Neuron (in vitro differentiated cells): ENCODE results near the gene DGCR6L.
A peak's percentile ranks its signal among the peaks of the same experiment; 100 is the strongest.
"Not testable (repeated sequence)": the region's sequence is repeated elsewhere in the genome, so short reads cannot be mapped to it uniquely, and the experiment has no call there.

Experiments
- H2AFZ ChIP-seq: one replicate; pipeline ENCODE4 v1.6.1; 2013; ENCODE audit warnings: low read depth, mild to moderate bottlenecking, inconsistent platforms, low read length, moderate library complexity
- H3K27me3 ChIP-seq: one replicate; pipeline ENCODE4 v1.6.1; 2013; ENCODE audit warnings: low read length; ENCODE audit not compliant: insufficient read depth
- H3K36me3 ChIP-seq: one replicate; pipeline ENCODE4 v1.6.1; 2013; ENCODE audit warnings: low read length; ENCODE audit not compliant: insufficient read depth
- H3K4me1 ChIP-seq: one replicate; pipeline ENCODE4 v1.6.1; 2013; ENCODE audit warnings: low read length; ENCODE audit not compliant: insufficient read depth
- H3K4me3 ChIP-seq: 2 replicates; pipeline ENCODE4 v1.5.1; 2013; ENCODE audit warnings: mild to moderate bottlenecking, low read length, moderate library complexity
- H3K9me3 ChIP-seq: one replicate; pipeline ENCODE4 v1.6.1; 2013; ENCODE audit warnings: low read length

DGCR6L gene

DNA sequence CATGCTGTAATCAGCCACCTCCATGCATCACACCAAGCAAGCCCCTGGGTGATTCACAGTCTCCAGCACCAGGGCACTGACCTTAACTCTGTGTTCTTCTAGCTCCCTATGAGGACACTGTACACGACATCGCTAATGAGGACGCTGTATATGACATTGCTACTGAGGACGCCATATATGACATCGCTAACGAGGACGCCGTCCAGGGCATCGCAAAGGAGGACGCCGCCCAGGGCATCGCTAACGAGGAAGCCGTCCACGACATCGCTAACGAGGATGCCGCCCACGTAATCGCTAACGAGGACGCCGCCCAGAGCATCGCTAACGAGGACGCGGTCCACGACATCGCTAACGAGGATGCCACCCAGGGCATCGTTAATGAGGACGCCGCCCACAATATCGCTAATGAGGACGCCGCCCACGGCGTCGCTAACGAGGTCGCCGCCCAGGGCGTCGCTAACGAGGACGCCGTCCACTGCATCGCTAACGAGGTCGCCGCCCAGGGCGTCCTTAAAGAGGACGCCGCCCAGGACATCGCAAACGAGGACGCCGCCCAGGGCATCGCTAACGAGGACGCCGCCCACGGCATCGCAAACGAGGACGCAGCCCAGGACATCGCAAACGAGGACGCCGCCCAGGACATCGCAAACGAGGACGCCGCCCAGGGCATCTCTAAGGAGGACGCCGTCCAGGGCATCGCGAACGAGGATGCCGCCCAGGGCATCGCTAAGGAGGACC lies 34.5 kb upstream of the DGCR6L start:
- no peaks in the 10 kb centered on the region for H3K9me3 ChIP-seq
- H2AFZ ChIP-seq = no peak overlapping the region
- H3K4me1 ChIP-seq = no peaks in the 10 kb centered on the region
- H3K27me3 ChIP-seq = no peaks in the 10 kb centered on the region
- H3K4me3 ChIP-seq = no peak overlapping the region
- H3K36me3 ChIP-seq = no peaks in the 10 kb centered on the region

GRCh38 chr22:20352536-20352935 lies 32.7 kb upstream of the DGCR6L start:
- not testable (repeated sequence) for H3K4me1 ChIP-seq, H2AFZ ChIP-seq, H3K36me3 ChIP-seq, H3K4me3 ChIP-seq, H3K27me3 ChIP-seq, H3K9me3 ChIP-seq

- not testable (repeated sequence) for H3K9me3 ChIP-seq, H3K4me3 ChIP-seq, H3K27me3 ChIP-seq, H3K4me1 ChIP-seq, H3K36me3 ChIP-seq, H2AFZ ChIP-seq
Observed at GRCh38 chr22:20346553-20346952, 26.7 kb upstream of the DGCR6L start.

- not testable (repeated sequence) for H3K36me3 ChIP-seq, H3K4me3 ChIP-seq, H3K27me3 ChIP-seq, H2AFZ ChIP-seq, H3K9me3 ChIP-seq, H3K4me1 ChIP-seq
Observed at GRCh38 chr22:20338291-20338690, 18.4 kb upstream of the DGCR6L start.

GRCh38 chr22:20337807-20338206 lies 17.9 kb upstream of the DGCR6L start:
- not testable (repeated sequence) for H2AFZ ChIP-seq, H3K27me3 ChIP-seq, H3K4me3 ChIP-seq, H3K4me1 ChIP-seq, H3K36me3 ChIP-seq, H3K9me3 ChIP-seq

DNA sequence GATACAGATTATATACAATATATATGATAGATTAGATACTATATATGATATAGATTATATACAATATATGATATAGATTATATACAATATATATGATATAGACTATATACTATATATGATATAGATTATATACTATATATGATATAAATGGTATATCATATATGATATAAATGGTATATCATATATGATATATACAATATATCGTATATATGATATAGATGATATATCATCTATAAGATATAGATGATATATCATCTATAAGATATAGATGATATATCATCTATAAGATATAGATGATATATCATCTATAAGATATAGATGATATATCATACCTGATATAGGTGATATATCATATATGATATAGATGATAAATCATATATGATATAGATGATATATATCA lies 16.7 kb upstream of the DGCR6L start:
- H2AFZ ChIP-seq, H3K9me3 ChIP-seq, H3K27me3 ChIP-seq: not testable (repeated sequence)

DNA sequence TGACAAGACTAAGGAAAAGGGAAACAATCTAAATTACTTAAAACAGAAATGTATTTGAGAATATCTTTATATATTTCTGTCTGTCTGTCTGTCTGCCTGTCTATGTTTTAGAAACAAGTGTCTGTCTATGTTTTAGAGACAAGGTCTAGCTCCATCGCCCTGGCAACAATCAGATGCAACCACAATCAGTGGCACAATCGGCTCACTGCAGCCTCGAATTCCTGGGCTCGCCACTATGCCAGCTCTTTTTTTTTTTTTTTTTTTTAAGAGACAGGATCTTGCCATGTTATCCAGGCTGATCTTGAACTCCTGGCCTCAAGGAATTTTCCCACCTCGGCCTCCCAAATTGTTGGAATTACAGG lies 8.7 kb upstream of the DGCR6L start:
- not testable (repeated sequence) for H3K36me3 ChIP-seq, H3K27me3 ChIP-seq, H3K9me3 ChIP-seq, H3K4me3 ChIP-seq, H2AFZ ChIP-seq, H3K4me1 ChIP-seq

More for the DNA sequence above, 16.7 kb upstream of the DGCR6L start:
- H3K36me3 ChIP-seq, H3K4me3 ChIP-seq, H3K4me1 ChIP-seq: not testable (repeated sequence)

DNA sequence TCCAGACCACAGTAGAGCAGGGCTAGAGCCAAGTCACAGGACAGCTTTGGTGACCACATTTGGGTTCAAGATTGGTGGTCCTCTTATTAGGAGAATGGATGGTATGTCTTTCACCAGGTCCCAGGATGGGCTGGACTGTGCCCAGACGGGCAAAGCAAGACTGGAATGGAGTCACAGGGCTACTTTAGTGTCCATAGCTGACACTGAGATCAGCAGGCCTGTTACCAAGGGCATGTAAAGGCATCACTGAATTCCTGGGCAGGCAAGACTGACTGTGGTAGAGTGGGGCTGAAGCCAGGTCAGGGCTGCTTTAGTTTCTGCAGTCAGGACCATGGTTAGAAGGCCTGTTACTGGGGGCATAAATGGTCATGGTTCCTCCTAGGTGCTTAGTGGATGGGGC lies 6.1 kb upstream of the DGCR6L start:
- not testable (repeated sequence) for H3K27me3 ChIP-seq, H3K9me3 ChIP-seq, H2AFZ ChIP-seq, H3K36me3 ChIP-seq, H3K4me3 ChIP-seq
- peaks cover 14% of the 10 kb centered on the region for H3K4me1 ChIP-seq

- no peak overlapping the region for H3K4me3 ChIP-seq
- no peaks in the 10 kb centered on the region for H3K36me3 ChIP-seq
- H2AFZ ChIP-seq = no peak overlapping the region
- no peaks in the 10 kb centered on the region for H3K9me3 ChIP-seq
- peaks cover 18% of the 10 kb centered on the region for H3K4me1 ChIP-seq
- H3K27me3 ChIP-seq = no peaks in the 10 kb centered on the region
Observed at GRCh38 chr22:20324139-20324516, 4.3 kb upstream of the DGCR6L start.

GRCh38 chr22:20321552-20322211 lies 1.8 kb upstream of the DGCR6L start:
- H3K36me3 ChIP-seq, H3K9me3 ChIP-seq, H3K27me3 ChIP-seq, H2AFZ ChIP-seq, H3K4me3 ChIP-seq: not testable (repeated sequence)
- H3K4me1 ChIP-seq = peaks cover 32% of the 10 kb centered on the region

DNA sequence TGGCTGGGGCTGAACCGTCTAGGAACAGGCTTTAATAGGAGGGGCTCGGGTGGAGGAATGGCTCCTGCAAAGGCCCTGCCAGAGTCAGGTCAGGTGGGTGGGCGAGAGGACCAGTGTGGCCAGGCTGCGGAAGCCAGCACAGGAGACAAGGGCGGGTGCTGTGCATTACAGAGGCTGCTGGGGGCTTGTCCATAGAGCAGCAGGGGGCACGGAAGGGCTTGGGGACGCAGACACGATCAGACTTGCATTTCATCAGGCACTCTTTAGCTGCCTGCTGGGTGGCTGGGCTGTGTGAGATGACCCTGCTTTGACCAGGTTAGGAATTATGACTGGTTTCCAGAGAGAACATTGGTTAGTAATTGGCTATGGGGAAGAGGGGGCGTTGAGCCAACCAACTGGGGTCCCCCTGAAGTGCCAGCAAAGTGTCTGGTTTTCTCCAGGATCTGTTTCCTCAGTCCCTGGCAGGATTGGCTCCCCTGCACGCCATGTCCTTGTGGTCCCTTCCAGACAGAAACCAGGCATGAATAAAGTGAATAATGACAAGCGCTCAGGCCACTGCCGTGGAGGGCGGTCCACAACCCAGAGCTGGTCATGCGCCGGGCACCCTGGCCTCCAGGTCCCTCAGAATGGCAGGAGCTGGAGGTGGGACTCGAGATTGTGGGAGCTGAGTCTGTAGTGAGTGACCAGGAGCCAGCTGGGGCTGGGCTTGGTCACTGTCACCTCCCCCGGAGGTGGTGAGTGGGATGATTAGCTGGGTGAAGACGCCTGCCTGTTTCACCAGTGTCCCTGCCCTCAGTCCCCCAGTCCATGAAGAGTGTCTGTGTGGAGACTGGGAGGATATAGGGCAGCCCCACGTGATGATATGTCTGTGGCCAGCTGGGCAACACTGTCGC lies 1.0 kb upstream of the DGCR6L start:
- Histone ChIP-seq H2AFZ (peak overlapping the region; percentile 91), H3K4me1 (peaks cover 32% of the 10 kb centered on the region), H3K4me3 (peak overlapping the region; percentile 97)
- H3K9me3 ChIP-seq, H3K27me3 ChIP-seq, H3K36me3 ChIP-seq: not testable (repeated sequence)

DNA sequence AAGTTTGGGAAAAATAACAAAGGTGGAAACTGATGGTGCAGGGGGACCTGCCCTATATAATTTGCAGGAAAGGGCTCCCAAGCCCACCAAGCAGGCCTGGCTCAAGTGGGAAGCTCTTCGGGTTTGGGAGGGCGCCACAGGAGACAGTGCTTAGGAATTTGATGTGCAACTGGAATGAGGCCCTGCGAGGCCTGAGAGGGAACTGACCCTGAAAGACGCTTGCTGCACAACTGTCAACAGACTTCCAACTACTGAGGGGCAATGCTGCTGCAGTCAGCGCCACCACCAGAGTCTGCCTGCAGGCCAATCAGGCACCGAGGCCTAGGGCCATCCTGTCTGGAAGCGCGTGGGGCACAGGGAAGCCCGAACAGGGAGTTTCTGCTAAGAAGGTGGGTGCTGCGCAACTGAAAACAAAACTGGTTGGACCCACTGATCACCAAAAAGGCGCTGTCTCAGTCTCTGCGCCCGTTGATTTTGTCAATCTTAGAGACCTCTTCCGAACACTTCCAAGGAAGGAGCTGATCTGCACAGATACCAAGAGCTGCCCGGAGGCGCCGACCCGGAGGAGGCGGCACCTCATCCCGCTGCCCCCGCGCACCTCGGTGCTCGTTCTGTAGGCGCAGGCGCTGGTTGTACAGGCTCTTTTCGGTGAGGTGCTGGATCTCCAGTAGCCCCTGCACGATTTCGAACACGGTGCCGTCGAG lies 667 bp downstream of the DGCR6L start:
- H2AFZ ChIP-seq = peak overlapping the region; percentile 91
- no peaks in the 10 kb centered on the region for H3K36me3 ChIP-seq
- peaks cover 32% of the 10 kb centered on the region for H3K4me1 ChIP-seq
- H3K4me3 ChIP-seq = peak overlapping the region; percentile 97
- no peaks in the 10 kb centered on the region for H3K27me3 ChIP-seq
- no peaks in the 10 kb centered on the region for H3K9me3 ChIP-seq
